HEK293 (cell line): ENCODE results near the gene HMCN2.

Source experiments
- CTCF ChIA-PET: fragments of 350-600 bp; formaldehyde crosslinking; extraction: SDS; loops from one replicate; lab custom pipeline; 2021; ENCODE audit warnings: antibody characterized with exemption; lab: Yijun Ruan, JAX
- POLR2A ChIA-PET: fragments of 300-600 bp; formaldehyde crosslinking; extraction: SDS; loops from one replicate; lab custom pipeline; 2020; ENCODE audit warnings: antibody characterized with exemption, inconsistent platforms; lab: Yijun Ruan, JAX
- H3K27ac ChIP-seq: fragments of 200-500 bp; sonication (Bioruptor generic); 2 replicates; pipeline ENCODE4 v1.5.1; 2014; ENCODE audit warnings: low read depth, low read length, control low read depth, inconsistent platforms; ENCODE audit errors: extremely low read depth
- H3K36me3 ChIP-seq, 2 experiments: fragments of 200-500 bp in 1 of 2; sonication (Bioruptor generic) in 1 of 2; 1 replicate in 1 of 2; 2 replicates in 1 of 2; pipeline ENCODE4 v1.5.1; 2014 to 2017; ENCODE audit warnings: inconsistent platforms in 2 of 2, low read length in 2 of 2; ENCODE audit not compliant: control insufficient read depth in 2 of 2, insufficient read depth in 1 of 2
- H3K4me1 ChIP-seq: fragments of 200-500 bp; sonication (Bioruptor generic); 2 replicates; pipeline ENCODE4 v1.5.1; 2014; ENCODE audit warnings: mild to moderate bottlenecking, low read length, inconsistent platforms; ENCODE audit not compliant: control insufficient read depth, insufficient read depth
- H3K4me3 ChIP-seq: 2 replicates; pipeline ENCODE4 v1.5.1; 2011; ENCODE audit warnings: low read depth, mild to moderate bottlenecking, control low read depth, low read length, moderate library complexity
- H3K9me3 ChIP-seq: fragments of 200-500 bp; sonication (Bioruptor generic); 2 replicates; pipeline ENCODE4 v1.5.1; 2014; ENCODE audit warnings: low read depth, low read length, inconsistent platforms; ENCODE audit not compliant: control insufficient read depth, insufficient read depth
- HOXA7 ChIP-seq: sonication (generic); formaldehyde crosslinking; IDR thresholded peaks from 2 replicates; pipeline ENCODE4 v1.8.1; 2022; ENCODE audit warnings: missing genetic modification reagents, borderline replicate concordance
- KLF9 ChIP-seq: fragments of 450-650 bp; formaldehyde crosslinking; IDR thresholded peaks from 2 replicates; pipeline ENCODE4 v1.5.1; 2016; ENCODE audit warnings: missing biosample characterization, missing genetic modification characterization, low read depth
- SP3 ChIP-seq: fragments of 450-650 bp; formaldehyde crosslinking; IDR thresholded peaks from 2 replicates; pipeline ENCODE4 v1.5.1; 2016; ENCODE audit warnings: missing biosample characterization, missing genetic modification characterization
- YY2 ChIP-seq: fragments of 450-650 bp; formaldehyde crosslinking; IDR thresholded peaks from 2 replicates; pipeline ENCODE4 v1.5.1; 2016; ENCODE audit warnings: missing biosample characterization, missing genetic modification characterization
- ZBTB44 ChIP-seq: fragments of 450-650 bp; IDR thresholded peaks from 2 replicates; pipeline ENCODE4 v1.5.1; 2018; ENCODE audit warnings: missing biosample characterization, mild to moderate bottlenecking, missing genetic modification characterization
- ZBTB7A ChIP-seq: fragments of 450-650 bp; formaldehyde crosslinking; IDR thresholded peaks from 2 replicates; pipeline ENCODE4 v1.5.1; 2016; ENCODE audit warnings: low read depth, missing biosample characterization, missing genetic modification characterization
- ZFHX2 ChIP-seq: fragments of 450-650 bp; formaldehyde crosslinking; conservative IDR thresholded peaks from 2 replicates; pipeline ENCODE4 v1.5.1; 2016; ENCODE audit warnings: missing biosample characterization, missing genetic modification characterization
- ZNF114 ChIP-seq: fragments of 450-650 bp; formaldehyde crosslinking; IDR thresholded peaks from 2 replicates; pipeline ENCODE4 v1.5.0; 2017; ENCODE audit warnings: missing biosample characterization, missing genetic modification characterization
- ZNF121 ChIP-seq: fragments of 450-650 bp; formaldehyde crosslinking; IDR thresholded peaks from 2 replicates; pipeline ENCODE4 v1.5.1; 2016; ENCODE audit warnings: missing biosample characterization, missing genetic modification characterization
- ZNF133 ChIP-seq: fragments of 450-650 bp; formaldehyde crosslinking; IDR thresholded peaks from 2 replicates; pipeline ENCODE4 v1.5.1; 2016; ENCODE audit warnings: missing biosample characterization, missing genetic modification characterization
- ZNF138 ChIP-seq: fragments of 450-650 bp; formaldehyde crosslinking; IDR thresholded peaks from 2 replicates; pipeline ENCODE4 v1.5.1; 2016; ENCODE audit warnings: missing biosample characterization, missing genetic modification characterization, borderline replicate concordance
- ZNF148 ChIP-seq: fragments of 450-650 bp; formaldehyde crosslinking; IDR thresholded peaks from 2 replicates; pipeline ENCODE4 v1.5.0; 2017; ENCODE audit warnings: missing biosample characterization, missing genetic modification characterization, borderline replicate concordance
- ZNF155 ChIP-seq: fragments of 450-650 bp; formaldehyde crosslinking; IDR thresholded peaks from 2 replicates; pipeline ENCODE4 v1.5.1; 2016; ENCODE audit warnings: missing biosample characterization, missing genetic modification characterization
- ZNF223 ChIP-seq: fragments of 450-650 bp; formaldehyde crosslinking; IDR thresholded peaks from 2 replicates; pipeline ENCODE4 v1.5.1; 2016; ENCODE audit warnings: missing biosample characterization, missing genetic modification characterization
- ZNF473 ChIP-seq: fragments of 450-650 bp; formaldehyde crosslinking; IDR thresholded peaks from 2 replicates; pipeline ENCODE4 v1.5.1; 2017; ENCODE audit warnings: missing biosample characterization, missing genetic modification characterization
- ZNF501 ChIP-seq: fragments of 450-650 bp; formaldehyde crosslinking; IDR thresholded peaks from 2 replicates; pipeline ENCODE4 v1.5.1; 2016; ENCODE audit warnings: missing biosample characterization, missing genetic modification characterization
- ZNF571 ChIP-seq: fragments of 450-650 bp; formaldehyde crosslinking; IDR thresholded peaks from 2 replicates; pipeline ENCODE4 v1.5.0; 2017; ENCODE audit warnings: missing biosample characterization, missing genetic modification characterization
- ZNF654 ChIP-seq: fragments of 450-650 bp; formaldehyde crosslinking; IDR thresholded peaks from 2 replicates; pipeline ENCODE4 v1.5.1; 2016; ENCODE audit warnings: low read depth, missing biosample characterization, missing genetic modification characterization
- ZNF776 ChIP-seq: fragments of 450-650 bp; formaldehyde crosslinking; IDR thresholded peaks from 2 replicates; pipeline ENCODE4 v1.5.0; 2017; ENCODE audit warnings: missing biosample characterization, missing genetic modification characterization, borderline replicate concordance
- ZNF785 ChIP-seq: fragments of 450-650 bp; formaldehyde crosslinking; IDR thresholded peaks from 2 replicates; pipeline ENCODE4 v1.5.1; 2016; ENCODE audit warnings: missing biosample characterization, missing genetic modification characterization
- ZNF837 ChIP-seq: fragments of 450-650 bp; formaldehyde crosslinking; IDR thresholded peaks from 2 replicates; pipeline ENCODE4 v1.5.1; 2016; ENCODE audit warnings: missing biosample characterization, missing genetic modification characterization
- TF ChIP-seq, protein P1 (sequence below): fragments of 450-650 bp; formaldehyde crosslinking; IDR thresholded peaks from 2 replicates; pipeline ENCODE4 v1.5.1; 2017; ENCODE audit warnings: missing biosample characterization, missing genetic modification characterization

The HMCN2 gene

DNA sequence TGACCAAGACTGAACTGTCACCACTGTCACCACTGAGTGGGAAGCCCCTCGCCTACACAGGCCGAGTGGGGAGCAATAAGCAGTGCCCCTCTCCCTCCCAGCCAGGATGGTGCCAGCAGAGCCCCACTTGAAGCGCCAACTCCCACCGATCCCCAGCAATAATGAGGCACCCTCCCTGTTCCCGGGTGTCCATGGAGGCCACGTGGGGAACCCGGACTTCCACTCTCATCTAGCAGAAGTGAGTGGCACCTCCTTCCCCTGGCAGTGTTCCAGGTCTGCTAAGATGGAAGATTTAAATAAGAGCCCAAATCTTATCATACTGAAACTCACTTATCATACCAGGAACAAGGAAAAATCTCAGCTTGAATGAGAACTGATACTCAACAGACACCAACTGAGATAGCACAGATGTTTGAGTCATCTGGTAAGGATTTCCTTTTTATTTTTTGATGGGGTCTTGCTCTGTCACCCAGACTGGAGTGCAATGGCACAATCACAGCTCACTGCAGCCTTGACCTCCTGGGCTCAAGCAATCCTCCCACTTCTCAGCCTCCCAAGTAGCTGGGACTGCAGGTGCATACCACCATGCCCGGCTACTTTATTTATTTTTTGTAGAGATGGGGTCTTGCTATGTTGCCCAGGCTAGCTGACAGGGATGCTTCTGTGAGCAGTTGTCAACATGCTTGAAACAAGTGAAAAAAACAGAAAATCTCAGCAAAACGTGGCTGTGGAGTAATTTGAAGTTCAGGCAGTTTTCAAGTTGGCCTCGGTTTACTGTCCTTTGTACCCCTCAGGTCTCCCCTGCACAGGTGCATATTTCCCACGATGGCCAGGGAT is 149.6 kb downstream of the HMCN2 start:
- H3K36me3 ChIP-seq = no peaks in the 10 kb centered on the region
- ChIA-PET CTCF (interaction anchor here (1.2 kb wide), 1 partner anchor 48 kb away, joined by 3 read pairs; no protein-coding TSS in a partner anchor), POLR2A (no interaction called here)
- no peaks in the 10 kb centered on the region for H3K9me3 ChIP-seq
- no peak overlapping the region for H3K27ac ChIP-seq
- peak; percentile 52; the same call in 1 of the 2 replicates for TF ChIP-seq ZFHX2 (tag by site-specific recombination)
- TF ChIP-seq ZNF501 (tag by site-specific recombination) = no peak
- TF ChIP-seq ZNF121 = peak; percentile 91
- H3K4me3 ChIP-seq = no peak overlapping the region
- no peaks in the 10 kb centered on the region for H3K4me1 ChIP-seq

- POLR2A ChIA-PET = interaction anchor here (0.5 to 0.6 kb wide), 2 partner anchors 30 to 606 kb away, joined by 3 read pairs; no protein-coding TSS in a partner anchor
These were observed 152.0 kb downstream of the HMCN2 start for GRCh38 chr9:130417602-130418001.

DNA sequence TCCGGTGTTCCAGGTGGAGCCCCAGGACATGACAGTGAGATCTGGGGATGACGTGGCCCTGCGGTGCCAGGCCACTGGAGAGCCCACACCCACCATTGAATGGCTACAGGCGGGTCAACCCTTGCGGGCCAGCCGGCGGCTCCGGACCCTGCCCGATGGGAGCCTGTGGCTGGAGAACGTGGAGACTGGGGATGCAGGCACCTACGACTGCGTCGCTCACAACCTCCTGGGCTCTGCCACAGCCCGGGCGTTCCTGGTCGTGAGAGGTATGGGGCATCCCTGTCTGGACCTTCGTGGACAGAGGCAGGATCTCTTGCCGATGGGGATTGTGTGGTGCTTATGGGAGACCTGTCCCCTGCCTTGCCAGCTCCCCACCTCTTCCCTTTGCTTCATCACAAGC is 153.2 kb downstream of the HMCN2 start:
- no peak for TF ChIP-seq SP3 (tag by site-specific recombination)
- TF ChIP-seq, protein P1, sequence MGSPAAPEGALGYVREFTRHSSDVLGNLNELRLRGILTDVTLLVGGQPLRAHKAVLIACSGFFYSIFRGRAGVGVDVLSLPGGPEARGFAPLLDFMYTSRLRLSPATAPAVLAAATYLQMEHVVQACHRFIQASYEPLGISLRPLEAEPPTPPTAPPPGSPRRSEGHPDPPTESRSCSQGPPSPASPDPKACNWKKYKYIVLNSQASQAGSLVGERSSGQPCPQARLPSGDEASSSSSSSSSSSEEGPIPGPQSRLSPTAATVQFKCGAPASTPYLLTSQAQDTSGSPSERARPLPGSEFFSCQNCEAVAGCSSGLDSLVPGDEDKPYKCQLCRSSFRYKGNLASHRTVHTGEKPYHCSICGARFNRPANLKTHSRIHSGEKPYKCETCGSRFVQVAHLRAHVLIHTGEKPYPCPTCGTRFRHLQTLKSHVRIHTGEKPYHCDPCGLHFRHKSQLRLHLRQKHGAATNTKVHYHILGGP = no peak
- no peak for TF ChIP-seq ZNF155 (tag by site-specific recombination)
- TF ChIP-seq ZNF223 (tag by site-specific recombination) = no peak
- no peak for TF ChIP-seq ZNF473 (tag by site-specific recombination)
- no peak for TF ChIP-seq ZNF148 (tag by site-specific recombination)
- TF ChIP-seq ZNF133 (tag by site-specific recombination) = no peak
- no peak for TF ChIP-seq ZNF114
- no peak for TF ChIP-seq ZNF138
- TF ChIP-seq ZNF776 (tag by site-specific recombination) = no peak
- no peak for TF ChIP-seq ZNF785 (tag by site-specific recombination)
- TF ChIP-seq ZNF837 (tag by site-specific recombination) = no peak
- TF ChIP-seq YY2 = no peak
- TF ChIP-seq ZNF571 (tag by site-specific recombination) = no peak
- TF ChIP-seq ZBTB7A (tag by site-specific recombination) = no peak
- Histone ChIP-seq H3K27ac (no peak overlapping the region), H3K9me3 (no peaks in the 10 kb centered on the region), H3K4me1 (no peaks in the 10 kb centered on the region), H3K36me3 (no peaks in the 10 kb centered on the region), H3K4me3 (no peak overlapping the region)
- POLR2A ChIA-PET = no interaction called here
- CTCF ChIA-PET = interaction anchor here (1.0 kb wide), 1 partner anchor 26 kb away, joined by 3 read pairs; no protein-coding TSS in a partner anchor

More at GRCh38 chr9:130417602-130418001, 152.0 kb downstream of the HMCN2 start:
- H3K9me3 ChIP-seq = no peaks in the 10 kb centered on the region
- CTCF ChIA-PET = interaction anchor here (0.6 to 0.7 kb wide), 3 partner anchors 27 to 145 kb away, joined by 3 to 4 read pairs (median 4); no protein-coding TSS in a partner anchor
- no peaks in the 10 kb centered on the region for H3K36me3 ChIP-seq
- no peak overlapping the region for H3K27ac ChIP-seq
- H3K4me1 ChIP-seq = no peaks in the 10 kb centered on the region
- TF ChIP-seq KLF9 (no peak), ZBTB44 (peak; percentile 61; the same call in 1 of the 2 replicates), ZNF654 (tag by site-specific recombination) (peak; percentile 17), HOXA7 (CRISPR knock-in tag) (no peak)
- TF ChIP-seq, all 188 proteins: peak for 2
- H3K4me3 ChIP-seq = no peak overlapping the region
